ENCODE data around the gene RNASE13. TPM values are rescaled to one million over a fixed set of nuclear protein-coding genes. Genes with fewer than 3 reads are reported as not detected.

Gene RNASE13
- total RNA-seq, 2 experiments from 2014 or later = not detected

GRCh38 chr14:21048638-21049037 lies 14.0 kb upstream of the RNASE13 start:
- Histone ChIP-seq H3K27ac (ENCODE audit: low read depth, low read length, poor library complexity, severe bottlenecking) (no peak overlapping the region), H2AFZ (ENCODE audit: low read length) (no peak overlapping the region), H3K4me2 (ENCODE audit: low read length) (no peak overlapping the region), H3K9me3 (ENCODE audit: low read length) (no peaks in the 10 kb centered on the region), H3K36me3 (ENCODE audit: insufficient read depth, low read length) (no peaks in the 10 kb centered on the region), H3K4me1 (ENCODE audit: insufficient read depth, low read length, poor library complexity, severe bottlenecking) (no peaks in the 10 kb centered on the region), H4K20me1 (ENCODE audit: insufficient read depth, low read length) (no peaks in the 10 kb centered on the region), H3K9me2 (ENCODE audit: insufficient read depth, low read length) (no peaks in the 10 kb centered on the region), H3K4me3 (ENCODE audit: low read depth, low read length, poor library complexity, severe bottlenecking) (no peak overlapping the region), H3K79me2 (ENCODE audit: insufficient read depth, low read depth, low read length) (no peaks in the 10 kb centered on the region)
- ChIA-PET CTCF (ENCODE audit: unreplicated experiment) (interaction anchor here (0.8 to 0.9 kb wide), 2 partner anchors 22 to 33 kb away, joined by 5 to 13 read pairs; no protein-coding TSS in a partner anchor), POLR2A (interaction anchor here (1.1 kb wide), 1 partner anchor 39 kb away, joined by 3 read pairs; no protein-coding TSS in a partner anchor)
- TF ChIP-seq CTCF (conservative IDR thresholded peaks at IDR 0.05; ENCODE audit: low read length) = no peak
- no peak for TF ChIP-seq EZH2phosphoT487 (IDR thresholded peaks at IDR 0.05; ENCODE audit: borderline replicate concordance, low read depth, low read length)
- no peak for DNase-seq (ENCODE audit: low spot score)
- intact Hi-C loops (cut with micrococcal nuclease; ENCODE audit: unreplicated experiment) = no loop called here
- no TSS peak for BruUV-seq (replicated peaks)

GRCh38 chr14:21047378-21047781 lies 12.8 kb upstream of the RNASE13 start:
- Histone ChIP-seq H3K9me3 (ENCODE audit: low read length) (no peaks in the 10 kb centered on the region), H4K20me1 (ENCODE audit: insufficient read depth, low read length) (no peaks in the 10 kb centered on the region), H2AFZ (ENCODE audit: low read length) (no peak overlapping the region), H3K27ac (ENCODE audit: low read depth, low read length, poor library complexity, severe bottlenecking) (no peak overlapping the region), H3K4me3 (ENCODE audit: low read depth, low read length, poor library complexity, severe bottlenecking) (no peak overlapping the region), H3K36me3 (ENCODE audit: insufficient read depth, low read length) (no peaks in the 10 kb centered on the region), H3K4me1 (ENCODE audit: insufficient read depth, low read length, poor library complexity, severe bottlenecking) (no peaks in the 10 kb centered on the region), H3K9me2 (ENCODE audit: insufficient read depth, low read length) (no peaks in the 10 kb centered on the region), H3K79me2 (ENCODE audit: insufficient read depth, low read depth, low read length) (no peaks in the 10 kb centered on the region), H3K4me2 (ENCODE audit: low read length) (no peak overlapping the region)
- no TSS peak for BruUV-seq (replicated peaks)
- ChIA-PET POLR2A (interaction anchor here (0.6 to 1.8 kb wide), 2 partner anchors 12 to 42 kb away, joined by 3 to 5 read pairs; no protein-coding TSS in a partner anchor), CTCF (ENCODE audit: unreplicated experiment) (interaction anchor here (0.9 kb wide), 1 partner anchor 24 kb away, joined by 5 read pairs; no protein-coding TSS in a partner anchor)
- no peak for TF ChIP-seq EZH2phosphoT487 (IDR thresholded peaks at IDR 0.05; ENCODE audit: borderline replicate concordance, low read depth, low read length)
- no peak for TF ChIP-seq CTCF (conservative IDR thresholded peaks at IDR 0.05; ENCODE audit: low read length)
- DNase-seq (ENCODE audit: low spot score) = no peak
- intact Hi-C loops (cut with micrococcal nuclease; ENCODE audit: unreplicated experiment) = no loop called here

GRCh38 chr14:21043974-21044618 lies 9.5 kb upstream of the RNASE13 start:
- Histone ChIP-seq H3K36me3 (ENCODE audit: insufficient read depth, low read length) (no peaks in the 10 kb centered on the region), H2AFZ (ENCODE audit: low read length) (no peak overlapping the region), H3K27ac (ENCODE audit: low read depth, low read length, poor library complexity, severe bottlenecking) (no peak overlapping the region), H4K20me1 (ENCODE audit: insufficient read depth, low read length) (no peaks in the 10 kb centered on the region), H3K79me2 (ENCODE audit: insufficient read depth, low read depth, low read length) (no peaks in the 10 kb centered on the region), H3K9me3 (ENCODE audit: low read length) (no peaks in the 10 kb centered on the region), H3K4me3 (ENCODE audit: low read depth, low read length, poor library complexity, severe bottlenecking) (no peak overlapping the region), H3K4me2 (ENCODE audit: low read length) (no peak overlapping the region), H3K9me2 (ENCODE audit: insufficient read depth, low read length) (no peaks in the 10 kb centered on the region), H3K4me1 (ENCODE audit: insufficient read depth, low read length, poor library complexity, severe bottlenecking) (no peaks in the 10 kb centered on the region)
- CTCF ChIA-PET (ENCODE audit: unreplicated experiment) = no interaction called here
- POLR2A ChIA-PET = interaction anchor here (0.5 to 0.8 kb wide), 3 partner anchors 66 to 177 kb away, joined by 4 to 7 read pairs (median 6); no protein-coding TSS in a partner anchor
- no peak for DNase-seq (ENCODE audit: low spot score)
- no TSS peak for BruUV-seq (replicated peaks)
- intact Hi-C loops (cut with micrococcal nuclease; ENCODE audit: unreplicated experiment) = no loop called here
- no peak for TF ChIP-seq CTCF (conservative IDR thresholded peaks at IDR 0.05; ENCODE audit: low read length)
- no peak for TF ChIP-seq EZH2phosphoT487 (IDR thresholded peaks at IDR 0.05; ENCODE audit: borderline replicate concordance, low read depth, low read length)
